GM23338 (cell line): ENCODE results near the gene TNFRSF1A. TPM values are rescaled to one million over a fixed set of nuclear protein-coding genes. Genes with fewer than 3 reads are reported as not detected.
A peak's percentile ranks its signal among the peaks of the same experiment; 100 is the strongest.

Experiments used
- ATAC-seq: fragments of 200-7000 bp; cut with Tn5 transposase; 3 replicates; pipeline ENCODE4 v1.9.1; 2020
- DNase-seq: peaks from one replicate; pipeline ENCODE4 v3.0.0-alpha.2; 2015; ENCODE audit warnings: low spot score
- H2AFZ ChIP-seq: fragments of 200-600 bp; sonication (generic); 2 replicates; pipeline ENCODE4 v1.8.0; 2016; ENCODE audit warnings: antibody characterized with exemption, mild to moderate bottlenecking, moderate library complexity
- H3F3A ChIP-seq: fragments of 200-600 bp; sonication (generic); replicated peaks from 2 replicates; pipeline ENCODE4 v1.8.0; 2017; ENCODE audit warnings: antibody characterized with exemption, mixed run types, low read depth
- H3K27ac ChIP-seq: fragments of 200-600 bp; sonication (generic); 2 replicates; pipeline ENCODE4 v1.6.1; 2016; ENCODE audit warnings: low read depth
- H3K27me3 ChIP-seq: fragments of 200-600 bp; sonication (generic); 2 replicates; pipeline ENCODE4 v1.8.0; 2016; ENCODE audit warnings: mild to moderate bottlenecking, mixed run types, moderate library complexity; ENCODE audit not compliant: insufficient read depth
- H3K36me3 ChIP-seq: fragments of 200-600 bp; sonication (generic); 2 replicates; pipeline ENCODE4 v1.8.0; 2016; ENCODE audit warnings: mild to moderate bottlenecking; ENCODE audit not compliant: insufficient read depth
- H3K4me1 ChIP-seq: fragments of 200-600 bp; sonication (generic); 2 replicates; pipeline ENCODE4 v1.8.0; 2016; ENCODE audit warnings: mild to moderate bottlenecking, moderate library complexity; ENCODE audit not compliant: insufficient read depth
- H3K4me2 ChIP-seq: fragments of 200-600 bp; sonication (generic); 2 replicates; pipeline ENCODE4 v1.7.1; 2017; ENCODE audit warnings: mixed run types
- H3K4me3 ChIP-seq: fragments of 200-600 bp; sonication (generic); 2 replicates; pipeline ENCODE4 v1.6.1; 2016; ENCODE audit warnings: mixed run types
- H3K79me2 ChIP-seq: fragments of 200-600 bp; sonication (generic); replicated peaks from 2 replicates; pipeline ENCODE4 v1.8.0; 2017; ENCODE audit warnings: mild to moderate bottlenecking; ENCODE audit not compliant: insufficient read depth
- H3K9me2 ChIP-seq: fragments of 200-600 bp; sonication (generic); 2 replicates; pipeline ENCODE4 v1.8.0; 2017; ENCODE audit not compliant: insufficient read depth
- H4K20me1 ChIP-seq: fragments of 200-600 bp; sonication (generic); replicated peaks from 2 replicates; pipeline ENCODE4 v1.8.0; 2017; ENCODE audit warnings: mild to moderate bottlenecking; ENCODE audit not compliant: insufficient read depth
- H3K27ac Mint-ChIP-seq: 2 replicates; pipeline ENCODE4 v1.8.0; 2020; ENCODE audit warnings: inconsistent platforms, mild to moderate bottlenecking, moderate library complexity, mixed read lengths
- H3K27me3 Mint-ChIP-seq: 3 replicates; pipeline ENCODE4 v1.8.0; 2022; ENCODE audit warnings: low read depth, mild to moderate bottlenecking, moderate library complexity, mixed read lengths, inconsistent platforms; ENCODE audit not compliant: insufficient read depth, poor library complexity
- H3K36me3 Mint-ChIP-seq: 3 replicates; pipeline ENCODE4 v1.8.0; 2021; ENCODE audit warnings: low read depth, mild to moderate bottlenecking, inconsistent platforms, moderate library complexity, mixed read lengths
- H3K4me1 Mint-ChIP-seq: 3 replicates; pipeline ENCODE4 v1.8.0; 2020; ENCODE audit warnings: mild to moderate bottlenecking, inconsistent platforms, mixed read lengths
- H3K4me3 Mint-ChIP-seq: 3 replicates; pipeline ENCODE4 v1.8.0; 2021; ENCODE audit warnings: moderate library complexity, mild to moderate bottlenecking, inconsistent platforms, mixed read lengths
- H3K9me3 Mint-ChIP-seq: 3 replicates; pipeline ENCODE4 v1.8.0; 2020; ENCODE audit warnings: moderate library complexity, mild to moderate bottlenecking, inconsistent platforms, mixed read lengths
- CREB1 ChIP-seq: fragments of 250-450 bp; sonication (Bioruptor Pico); IDR thresholded peaks from 2 replicates; pipeline ENCODE4 v1.5.0; 2020; ENCODE audit warnings: low read depth, mild to moderate bottlenecking, moderate library complexity
- ETS1 ChIP-seq: IDR thresholded peaks from 2 replicates; pipeline ENCODE4 v1.6.1; 2016; ENCODE audit warnings: antibody characterized with exemption
- EZH2 ChIP-seq: fragments of 200-600 bp; sonication (generic); IDR thresholded peaks from one replicate; pipeline ENCODE4 v1.8.0; 2017; ENCODE audit warnings: antibody characterized with exemption, mild to moderate bottlenecking, low read depth; ENCODE audit not compliant: unreplicated experiment
- NANOG ChIP-seq: IDR thresholded peaks from 2 replicates; pipeline ENCODE4 v1.6.1; 2016; ENCODE audit warnings: antibody characterized with exemption, borderline replicate concordance
- STAT1 ChIP-seq: IDR thresholded peaks from one replicate; pipeline ENCODE4 v1.6.1; 2016; ENCODE audit warnings: antibody characterized with exemption; ENCODE audit not compliant: unreplicated experiment
- ZNF114 ChIP-seq: fragments of 250-450 bp; sonication (Bioruptor Pico); IDR thresholded peaks from 2 replicates; pipeline ENCODE4 v1.5.0; 2020; ENCODE audit warnings: mild to moderate bottlenecking, moderate library complexity
- polyA plus RNA-seq: library from polyadenylated mRNA; unstranded; fragments of >200 nt; fragmentation: Nextera tagmentation; extraction: Ambion mirVana; gene quantifications from 2 replicates; pipeline ENCODE4 v1.2.1, GENCODE V29; 2016
- total RNA-seq: library from RNA; depleted of rRNA; stranded (reverse); fragments of >200 nt; shearing (Covaris generic); gene quantifications from 2 replicates; pipeline ENCODE4 v1.2.3, GENCODE V29; 2014
- TF ChIP-seq, protein P1 (sequence below): IDR thresholded peaks from one replicate; pipeline ENCODE4 v1.6.1; 2018; ENCODE audit warnings: antibody characterized with exemption; ENCODE audit not compliant: unreplicated experiment
- TF ChIP-seq, protein P2 (sequence below): fragments of 250-450 bp; sonication (Bioruptor Pico); IDR thresholded peaks from 2 replicates; pipeline ENCODE4 v1.5.0; 2020; ENCODE audit warnings: mild to moderate bottlenecking, moderate library complexity

TNFRSF1A gene
- total and polyA plus RNA-seq, 2 experiments from 2014 or later: 24.3 to 43.4 TPM

GRCh38 chr12:6370994-6371754 lies 29.3 kb upstream of the TNFRSF1A start (continued):
- TF ChIP-seq ETS1 (no peak), CREB1 (CRISPR knock-in tag) (no peak)
- TF ChIP-seq, protein P1, sequence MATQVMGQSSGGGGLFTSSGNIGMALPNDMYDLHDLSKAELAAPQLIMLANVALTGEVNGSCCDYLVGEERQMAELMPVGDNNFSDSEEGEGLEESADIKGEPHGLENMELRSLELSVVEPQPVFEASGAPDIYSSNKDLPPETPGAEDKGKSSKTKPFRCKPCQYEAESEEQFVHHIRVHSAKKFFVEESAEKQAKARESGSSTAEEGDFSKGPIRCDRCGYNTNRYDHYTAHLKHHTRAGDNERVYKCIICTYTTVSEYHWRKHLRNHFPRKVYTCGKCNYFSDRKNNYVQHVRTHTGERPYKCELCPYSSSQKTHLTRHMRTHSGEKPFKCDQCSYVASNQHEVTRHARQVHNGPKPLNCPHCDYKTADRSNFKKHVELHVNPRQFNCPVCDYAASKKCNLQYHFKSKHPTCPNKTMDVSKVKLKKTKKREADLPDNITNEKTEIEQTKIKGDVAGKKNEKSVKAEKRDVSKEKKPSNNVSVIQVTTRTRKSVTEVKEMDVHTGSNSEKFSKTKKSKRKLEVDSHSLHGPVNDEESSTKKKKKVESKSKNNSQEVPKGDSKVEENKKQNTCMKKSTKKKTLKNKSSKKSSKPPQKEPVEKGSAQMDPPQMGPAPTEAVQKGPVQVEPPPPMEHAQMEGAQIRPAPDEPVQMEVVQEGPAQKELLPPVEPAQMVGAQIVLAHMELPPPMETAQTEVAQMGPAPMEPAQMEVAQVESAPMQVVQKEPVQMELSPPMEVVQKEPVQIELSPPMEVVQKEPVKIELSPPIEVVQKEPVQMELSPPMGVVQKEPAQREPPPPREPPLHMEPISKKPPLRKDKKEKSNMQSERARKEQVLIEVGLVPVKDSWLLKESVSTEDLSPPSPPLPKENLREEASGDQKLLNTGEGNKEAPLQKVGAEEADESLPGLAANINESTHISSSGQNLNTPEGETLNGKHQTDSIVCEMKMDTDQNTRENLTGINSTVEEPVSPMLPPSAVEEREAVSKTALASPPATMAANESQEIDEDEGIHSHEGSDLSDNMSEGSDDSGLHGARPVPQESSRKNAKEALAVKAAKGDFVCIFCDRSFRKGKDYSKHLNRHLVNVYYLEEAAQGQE: no peak

DNA sequence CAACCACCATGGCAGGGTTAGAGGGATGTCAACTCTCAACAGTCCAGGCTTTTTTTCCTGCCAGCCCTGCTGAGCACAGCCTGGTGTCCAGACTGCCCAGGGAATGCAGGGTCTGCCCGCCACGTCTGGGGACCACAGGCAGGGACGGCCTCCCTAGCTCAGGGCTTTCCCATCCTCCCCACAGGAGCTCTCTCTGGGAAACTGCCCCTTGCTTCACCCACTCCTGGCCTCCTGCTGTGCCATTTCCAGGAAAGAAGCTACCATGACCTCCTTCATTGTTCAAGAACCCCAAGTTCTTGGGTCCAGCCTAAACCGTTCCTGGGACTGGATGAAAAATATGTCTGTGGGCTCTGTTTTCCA lies 28.7 kb upstream of the TNFRSF1A start:
- H4K20me1 ChIP-seq: peaks cover 13% of the 10 kb centered on the region
- Mint-ChIP-seq H3K4me1 (peaks cover 68% of the 10 kb centered on the region), H3K4me3 (peak overlapping the region; percentile 68), H3K36me3 (peaks cover 53% of the 10 kb centered on the region), H3K27ac (peak overlapping the region; percentile 95), H3K9me3 (no peaks in the 10 kb centered on the region), H3K27me3 (peaks cover 16% of the 10 kb centered on the region)
- H2AFZ ChIP-seq: no peak overlapping the region
- peak overlapping the region; percentile 33; the same call in 1 of the 2 replicates for H3K4me3 ChIP-seq
- H3K27me3 ChIP-seq: no peaks in the 10 kb centered on the region
- peaks cover 32% of the 10 kb centered on the region for H3F3A ChIP-seq
- H3K4me1 ChIP-seq: peaks cover 48% of the 10 kb centered on the region
- DNase-seq (no peak), ATAC-seq (no peak)
- peak overlapping the region; percentile 76 for H3K4me2 ChIP-seq
- peak overlapping the region; percentile 94 for H3K27ac ChIP-seq
- no peaks in the 10 kb centered on the region for H3K9me2 ChIP-seq
- H3K79me2 ChIP-seq: peaks cover 91% of the 10 kb centered on the region
- no peaks in the 10 kb centered on the region for H3K36me3 ChIP-seq
- TF ChIP-seq ZNF114 (CRISPR knock-in tag): no peak
- TF ChIP-seq EZH2: no peak
- TF ChIP-seq STAT1: no peak
- TF ChIP-seq, protein P2, sequence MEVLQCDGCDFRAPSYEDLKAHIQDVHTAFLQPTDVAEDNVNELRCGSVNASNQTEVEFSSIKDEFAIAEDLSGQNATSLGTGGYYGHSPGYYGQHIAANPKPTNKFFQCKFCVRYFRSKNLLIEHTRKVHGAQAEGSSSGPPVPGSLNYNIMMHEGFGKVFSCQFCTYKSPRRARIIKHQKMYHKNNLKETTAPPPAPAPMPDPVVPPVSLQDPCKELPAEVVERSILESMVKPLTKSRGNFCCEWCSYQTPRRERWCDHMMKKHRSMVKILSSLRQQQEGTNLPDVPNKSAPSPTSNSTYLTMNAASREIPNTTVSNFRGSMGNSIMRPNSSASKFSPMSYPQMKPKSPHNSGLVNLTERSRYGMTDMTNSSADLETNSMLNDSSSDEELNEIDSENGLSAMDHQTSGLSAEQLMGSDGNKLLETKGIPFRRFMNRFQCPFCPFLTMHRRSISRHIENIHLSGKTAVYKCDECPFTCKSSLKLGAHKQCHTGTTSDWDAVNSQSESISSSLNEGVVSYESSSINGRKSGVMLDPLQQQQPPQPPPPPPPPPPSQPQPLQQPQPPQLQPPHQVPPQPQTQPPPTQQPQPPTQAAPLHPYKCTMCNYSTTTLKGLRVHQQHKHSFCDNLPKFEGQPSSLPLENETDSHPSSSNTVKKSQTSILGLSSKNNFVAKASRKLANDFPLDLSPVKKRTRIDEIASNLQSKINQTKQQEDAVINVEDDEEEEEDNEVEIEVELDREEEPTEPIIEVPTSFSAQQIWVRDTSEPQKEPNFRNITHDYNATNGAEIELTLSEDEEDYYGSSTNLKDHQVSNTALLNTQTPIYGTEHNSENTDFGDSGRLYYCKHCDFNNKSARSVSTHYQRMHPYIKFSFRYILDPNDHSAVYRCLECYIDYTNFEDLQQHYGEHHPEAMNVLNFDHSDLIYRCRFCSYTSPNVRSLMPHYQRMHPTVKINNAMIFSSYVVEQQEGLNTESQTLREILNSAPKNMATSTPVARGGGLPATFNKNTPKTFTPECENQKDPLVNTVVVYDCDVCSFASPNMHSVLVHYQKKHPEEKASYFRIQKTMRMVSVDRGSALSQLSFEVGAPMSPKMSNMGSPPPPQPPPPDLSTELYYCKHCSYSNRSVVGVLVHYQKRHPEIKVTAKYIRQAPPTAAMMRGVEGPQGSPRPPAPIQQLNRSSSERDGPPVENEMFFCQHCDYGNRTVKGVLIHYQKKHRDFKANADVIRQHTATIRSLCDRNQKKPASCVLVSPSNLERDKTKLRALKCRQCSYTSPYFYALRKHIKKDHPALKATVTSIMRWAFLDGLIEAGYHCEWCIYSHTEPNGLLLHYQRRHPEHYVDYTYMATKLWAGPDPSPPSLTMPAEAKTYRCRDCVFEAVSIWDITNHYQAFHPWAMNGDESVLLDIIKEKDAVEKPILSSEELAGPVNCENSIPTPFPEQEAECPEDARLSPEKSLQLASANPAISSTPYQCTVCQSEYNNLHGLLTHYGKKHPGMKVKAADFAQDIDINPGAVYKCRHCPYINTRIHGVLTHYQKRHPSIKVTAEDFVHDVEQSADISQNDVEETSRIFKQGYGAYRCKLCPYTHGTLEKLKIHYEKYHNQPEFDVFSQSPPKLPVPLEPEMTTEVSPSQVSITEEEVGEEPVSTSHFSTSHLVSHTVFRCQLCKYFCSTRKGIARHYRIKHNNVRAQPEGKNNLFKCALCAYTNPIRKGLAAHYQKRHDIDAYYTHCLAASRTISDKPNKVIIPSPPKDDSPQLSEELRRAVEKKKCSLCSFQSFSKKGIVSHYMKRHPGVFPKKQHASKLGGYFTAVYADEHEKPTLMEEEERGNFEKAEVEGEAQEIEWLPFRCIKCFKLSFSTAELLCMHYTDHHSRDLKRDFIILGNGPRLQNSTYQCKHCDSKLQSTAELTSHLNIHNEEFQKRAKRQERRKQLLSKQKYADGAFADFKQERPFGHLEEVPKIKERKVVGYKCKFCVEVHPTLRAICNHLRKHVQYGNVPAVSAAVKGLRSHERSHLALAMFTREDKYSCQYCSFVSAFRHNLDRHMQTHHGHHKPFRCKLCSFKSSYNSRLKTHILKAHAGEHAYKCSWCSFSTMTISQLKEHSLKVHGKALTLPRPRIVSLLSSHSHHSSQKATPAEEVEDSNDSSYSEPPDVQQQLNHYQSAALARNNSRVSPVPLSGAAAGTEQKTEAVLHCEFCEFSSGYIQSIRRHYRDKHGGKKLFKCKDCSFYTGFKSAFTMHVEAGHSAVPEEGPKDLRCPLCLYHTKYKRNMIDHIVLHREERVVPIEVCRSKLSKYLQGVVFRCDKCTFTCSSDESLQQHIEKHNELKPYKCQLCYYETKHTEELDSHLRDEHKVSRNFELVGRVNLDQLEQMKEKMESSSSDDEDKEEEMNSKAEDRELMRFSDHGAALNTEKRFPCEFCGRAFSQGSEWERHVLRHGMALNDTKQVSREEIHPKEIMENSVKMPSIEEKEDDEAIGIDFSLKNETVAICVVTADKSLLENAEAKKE (CRISPR knock-in tag): no peak
- TF ChIP-seq CREB1 (CRISPR knock-in tag): no peak
- no peak for TF ChIP-seq ETS1
- TF ChIP-seq NANOG: no peak
